IPS-20b (cell line): ENCODE data around the gene NR4A2.
A peak's percentile ranks its signal among the peaks of the same experiment; 100 is the strongest.

Source experiments
- H3K27ac ChIP-seq: one replicate; pipeline ENCODE4 v1.5.1; 2013; ENCODE audit warnings: low read length
- H3K27me3 ChIP-seq: 2 replicates; pipeline ENCODE4 v1.6.1; 2013; ENCODE audit warnings: mild to moderate bottlenecking, low read length, inconsistent platforms; ENCODE audit not compliant: insufficient read depth
- H3K36me3 ChIP-seq: 2 replicates; pipeline ENCODE4 v1.6.1; 2013; ENCODE audit warnings: low read depth, mild to moderate bottlenecking, inconsistent platforms, low read length, moderate library complexity; ENCODE audit not compliant: insufficient read depth
- H3K4me1 ChIP-seq: 2 replicates; pipeline ENCODE4 v1.6.1; 2013; ENCODE audit warnings: mild to moderate bottlenecking, control low read depth, inconsistent platforms, low read length, moderate library complexity; ENCODE audit not compliant: insufficient read depth
- H3K4me3 ChIP-seq: 2 replicates; pipeline ENCODE4 v1.5.1; 2013; ENCODE audit warnings: mild to moderate bottlenecking, low read length, inconsistent platforms
- H3K9ac ChIP-seq: 2 replicates; pipeline ENCODE4 v1.6.1; 2013; ENCODE audit warnings: low read depth, mild to moderate bottlenecking, inconsistent platforms, low read length, moderate library complexity
- H3K9me3 ChIP-seq: 2 replicates; pipeline ENCODE4 v1.6.1; 2013; ENCODE audit warnings: mild to moderate bottlenecking, low read depth, low read length, inconsistent platforms; ENCODE audit not compliant: insufficient read depth

The NR4A2 gene

GRCh38 chr2:156339110-156339847, 6.8 kb upstream of the NR4A2 start:
- Histone ChIP-seq H3K9me3 (no peaks in the 10 kb centered on the region), H3K9ac (no peak overlapping the region), H3K27me3 (peaks cover 28% of the 10 kb centered on the region), H3K4me1 (peaks cover 14% of the 10 kb centered on the region), H3K27ac (no peak overlapping the region), H3K36me3 (no peaks in the 10 kb centered on the region), H3K4me3 (no peak overlapping the region)

DNA sequence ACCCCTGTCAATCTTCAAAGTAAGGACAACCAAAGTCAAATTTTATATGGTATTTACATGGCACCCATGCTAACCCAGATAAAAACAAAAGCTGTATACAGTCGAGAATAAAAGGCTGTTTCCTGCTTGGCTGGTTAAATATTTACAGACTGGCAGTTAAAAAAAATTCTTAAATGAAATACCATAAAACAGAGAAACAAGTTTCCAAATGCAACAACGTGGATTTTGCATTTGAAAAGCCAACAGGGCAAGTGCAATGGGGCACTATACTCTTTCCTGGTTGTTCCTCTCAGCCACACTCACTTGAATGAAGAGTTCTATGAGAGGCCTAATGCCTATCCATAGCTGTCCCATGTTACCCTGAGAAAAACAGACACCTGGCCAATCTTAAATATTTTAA, 6.1 kb upstream of the NR4A2 start:
- Histone ChIP-seq H3K9me3 (no peaks in the 10 kb centered on the region), H3K4me1 (peaks cover 14% of the 10 kb centered on the region), H3K36me3 (no peaks in the 10 kb centered on the region), H3K27me3 (peaks cover 27% of the 10 kb centered on the region; the same call in 1 of the 2 replicates), H3K9ac (no peak overlapping the region), H3K4me3 (no peak overlapping the region), H3K27ac (no peak overlapping the region)

DNA sequence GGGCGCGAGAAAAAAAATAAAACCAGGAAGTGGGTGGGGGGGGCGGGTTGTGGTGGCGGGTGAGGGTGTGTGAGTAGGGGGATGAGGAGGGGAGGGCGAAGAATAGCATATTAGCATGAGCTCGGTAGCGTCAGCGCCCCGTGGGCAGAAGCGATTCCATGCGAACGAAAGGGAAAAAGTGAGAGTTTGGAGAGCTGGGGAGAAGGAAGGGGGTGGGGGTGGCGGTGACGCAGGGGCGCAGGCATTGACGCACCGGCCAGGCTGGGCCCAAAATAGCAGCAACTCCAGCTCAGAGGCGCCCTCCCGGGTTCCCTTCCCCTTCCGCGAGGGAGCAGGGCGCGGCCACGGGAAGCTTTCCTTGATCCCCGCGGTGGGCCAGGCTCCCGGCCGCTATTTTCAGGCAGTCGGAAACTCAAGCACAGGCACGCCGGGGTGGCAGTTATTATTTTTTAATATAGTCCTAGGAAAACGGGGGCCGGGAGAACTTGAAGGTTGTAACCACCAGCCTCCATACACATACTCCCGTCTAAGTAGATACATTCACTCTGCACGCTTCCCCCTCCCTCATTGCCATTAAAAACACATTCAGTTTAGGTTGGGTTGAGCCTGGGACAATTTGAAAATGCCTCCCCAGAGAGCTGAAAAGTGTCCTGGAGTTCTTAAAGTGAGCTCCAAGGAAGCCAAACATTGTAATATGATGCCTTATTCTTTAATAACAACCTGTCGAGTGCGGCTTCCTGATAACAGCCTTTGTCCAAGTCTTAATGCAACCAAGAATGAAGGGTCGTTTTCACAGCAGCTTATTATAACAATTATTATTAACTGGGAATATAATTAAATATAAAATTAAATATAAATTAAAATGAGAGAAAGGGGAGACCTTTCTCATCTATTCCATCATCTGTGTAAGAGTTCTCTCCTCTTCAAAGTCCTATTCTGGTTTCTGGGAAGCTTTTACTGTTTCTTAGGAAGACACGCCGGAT, 2.3 kb upstream of the NR4A2 start:
- peaks cover 41% of the 10 kb centered on the region for H3K27me3 ChIP-seq
- peak overlapping the region; percentile 97 for H3K4me3 ChIP-seq
- H3K9me3 ChIP-seq = no peaks in the 10 kb centered on the region
- H3K9ac ChIP-seq = peak overlapping the region; percentile 67; the same call in 1 of the 2 replicates
- H3K27ac ChIP-seq = no peak overlapping the region
- H3K36me3 ChIP-seq = no peaks in the 10 kb centered on the region
- H3K4me1 ChIP-seq = peaks cover 14% of the 10 kb centered on the region

DNA sequence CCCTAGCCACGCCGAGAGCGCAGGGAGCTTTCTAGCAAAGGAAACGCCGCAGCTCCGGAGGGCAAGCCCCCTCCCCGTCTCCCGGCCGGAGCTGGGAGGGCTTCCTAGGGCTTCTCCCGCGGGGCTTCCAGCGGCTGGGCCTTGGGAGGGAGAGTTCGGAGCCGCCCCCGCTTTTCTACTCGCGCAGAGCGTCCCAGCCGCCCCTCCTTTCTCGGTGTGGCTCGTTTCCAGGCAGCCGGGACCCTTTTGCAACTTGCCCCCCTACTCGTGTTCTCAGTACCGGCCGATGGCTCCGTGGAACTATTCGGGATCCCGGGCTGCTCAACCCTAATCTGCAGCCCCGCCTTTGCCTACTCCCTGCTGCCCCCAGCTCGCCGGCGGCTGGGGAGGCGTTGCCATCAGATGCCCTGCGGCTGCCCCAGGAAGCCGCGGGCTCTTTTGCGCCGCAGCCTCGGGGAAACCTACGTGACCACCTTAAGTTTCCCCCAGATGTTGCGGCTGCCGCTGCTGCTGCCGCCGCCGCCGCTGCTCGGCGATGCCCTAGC, 1.5 kb upstream of the NR4A2 start:
- Histone ChIP-seq H3K4me1 (peaks cover 7% of the 10 kb centered on the region), H3K36me3 (no peaks in the 10 kb centered on the region), H3K9me3 (no peaks in the 10 kb centered on the region), H3K27ac (no peak overlapping the region), H3K9ac (peak overlapping the region; percentile 67; the same call in 1 of the 2 replicates), H3K27me3 (peaks cover 48% of the 10 kb centered on the region), H3K4me3 (peak overlapping the region; percentile 97)

DNA sequence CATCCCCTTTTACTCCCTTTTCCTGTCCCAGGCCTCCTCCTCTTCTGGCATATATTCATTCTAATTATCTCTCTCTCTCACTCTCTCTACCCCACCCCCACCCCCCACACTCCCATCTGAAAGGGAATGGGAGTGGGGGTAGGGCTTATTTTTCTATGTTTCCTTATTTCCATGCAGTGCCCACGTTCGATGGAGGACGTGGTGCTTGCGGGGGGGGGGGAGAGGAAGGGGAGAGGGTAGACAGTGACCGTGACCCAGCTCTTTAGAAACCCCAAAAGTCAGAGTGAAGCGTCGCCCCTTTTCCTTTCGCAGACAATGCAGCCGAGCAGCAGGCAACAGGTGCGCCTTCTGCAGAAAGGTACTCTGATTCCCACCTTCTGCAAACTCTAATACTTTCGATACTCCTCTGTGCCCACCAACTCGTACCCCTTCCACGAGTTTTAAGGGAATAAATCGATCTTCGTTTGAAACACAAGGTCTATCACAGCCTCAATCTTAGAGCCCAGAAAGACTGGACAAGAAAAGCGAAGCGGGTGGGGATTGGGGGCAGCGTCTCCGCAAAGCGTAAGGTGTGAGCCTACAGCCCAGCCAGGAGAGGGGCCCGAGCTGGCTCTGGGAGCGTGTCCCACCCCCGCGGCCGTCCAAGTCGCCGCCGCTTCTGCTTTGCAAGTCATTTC, 891 bp upstream of the NR4A2 start:
- no peak overlapping the region for H3K27ac ChIP-seq
- no peaks in the 10 kb centered on the region for H3K36me3 ChIP-seq
- peaks cover 54% of the 10 kb centered on the region for H3K27me3 ChIP-seq
- no peaks in the 10 kb centered on the region for H3K9me3 ChIP-seq
- H3K4me1 ChIP-seq = peaks cover under 1% of the 10 kb centered on the region; the same call in 1 of the 2 replicates
- peak overlapping the region; percentile 67; the same call in 1 of the 2 replicates for H3K9ac ChIP-seq
- peak overlapping the region; percentile 97 for H3K4me3 ChIP-seq

DNA sequence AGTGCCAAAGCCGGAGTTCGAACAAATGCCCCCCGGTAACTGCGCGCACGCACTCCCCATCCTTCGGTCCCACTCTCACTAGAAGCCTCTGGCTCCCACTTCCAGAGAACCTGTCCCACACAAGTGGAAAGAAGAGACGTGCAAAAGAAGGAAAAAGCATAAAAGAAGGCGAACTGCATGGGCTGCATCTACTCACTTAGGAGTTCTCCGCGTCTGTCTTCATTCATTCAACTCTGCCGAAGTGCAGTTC, 312 bp downstream of the NR4A2 start:
- Histone ChIP-seq H3K4me3 (peak overlapping the region; percentile 97), H3K9ac (peak overlapping the region; percentile 67; the same call in 1 of the 2 replicates), H3K27me3 (peaks cover 66% of the 10 kb centered on the region), H3K4me1 (no peaks in the 10 kb centered on the region; the same call in 1 of the 2 replicates), H3K27ac (no peak overlapping the region), H3K9me3 (no peaks in the 10 kb centered on the region), H3K36me3 (no peaks in the 10 kb centered on the region)

GRCh38 chr2:156331572-156332283, 793 bp downstream of the NR4A2 start:
- peaks cover 71% of the 10 kb centered on the region for H3K27me3 ChIP-seq
- no peak overlapping the region for H3K27ac ChIP-seq
- H3K4me1 ChIP-seq = peaks cover 3% of the 10 kb centered on the region; the same call in 1 of the 2 replicates
- peak overlapping the region; percentile 97 for H3K4me3 ChIP-seq
- no peaks in the 10 kb centered on the region for H3K36me3 ChIP-seq
- no peaks in the 10 kb centered on the region for H3K9me3 ChIP-seq
- peak overlapping the region; percentile 67; the same call in 1 of the 2 replicates for H3K9ac ChIP-seq

- H3K9me3 ChIP-seq = no peaks in the 10 kb centered on the region
- H3K36me3 ChIP-seq = no peaks in the 10 kb centered on the region
- H3K4me1 ChIP-seq = peaks cover 5% of the 10 kb centered on the region; the same call in 1 of the 2 replicates
- H3K4me3 ChIP-seq = no peak overlapping the region
- H3K27ac ChIP-seq = no peak overlapping the region
- no peak overlapping the region for H3K9ac ChIP-seq
- H3K27me3 ChIP-seq = peaks cover 87% of the 10 kb centered on the region
Observed at GRCh38 chr2:156329927-156330726, 2.4 kb downstream of the NR4A2 start.

- H3K9ac ChIP-seq = no peak overlapping the region
- H3K4me3 ChIP-seq = peak overlapping the region; percentile 41; the same call in 1 of the 2 replicates
- peaks cover 5% of the 10 kb centered on the region; the same call in 1 of the 2 replicates for H3K4me1 ChIP-seq
- no peaks in the 10 kb centered on the region for H3K36me3 ChIP-seq
- H3K27ac ChIP-seq = no peak overlapping the region
- H3K27me3 ChIP-seq = peaks cover 96% of the 10 kb centered on the region
- H3K9me3 ChIP-seq = no peaks in the 10 kb centered on the region
Observed at GRCh38 chr2:156329031-156329926, 3.2 kb downstream of the NR4A2 start.
